ENCODE measurements around the gene INAFM2. TPM values are rescaled to one million over a fixed set of nuclear protein-coding genes. Genes with fewer than 3 reads are reported as not detected.
A peak's percentile ranks its signal among the peaks of the same experiment; 100 is the strongest.

INAFM2 gene
- total RNA-seq, 2 experiments from 2014 or later: 6.8 to 7.0 TPM

DNA sequence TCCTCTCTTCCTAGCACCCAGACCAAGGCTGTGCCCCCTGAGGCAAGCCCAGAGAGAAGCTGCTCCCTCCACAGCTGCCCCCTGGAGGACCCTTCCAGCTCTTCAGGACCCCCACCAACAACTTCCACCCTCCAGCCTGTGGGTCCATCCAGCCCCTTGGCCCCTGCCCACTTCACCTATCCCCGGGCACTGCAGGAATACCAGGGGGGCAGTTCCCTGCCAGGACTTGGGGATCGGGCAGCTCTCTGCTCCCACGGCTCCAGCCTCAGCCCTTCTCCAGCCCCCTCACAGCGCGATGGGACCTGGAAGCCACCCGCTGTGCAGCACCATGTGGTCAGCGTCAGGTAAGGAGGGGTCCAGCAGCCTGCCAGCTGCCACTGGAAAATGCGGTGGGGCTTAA, 40.1 kb downstream of the INAFM2 start:
- no peaks in the 10 kb centered on the region for H3K27me3 ChIP-seq (ENCODE audit: control insufficient read depth in 1 of 2, insufficient read depth in 2 of 2, low read length in 2 of 2)
- TF ChIP-seq CTCF (IDR thresholded peaks at IDR 0.05): no peak
- Mint-ChIP-seq H3K4me3 (no peak overlapping the region), H3K27me3 (no peaks in the 10 kb centered on the region), H3K27ac (no peak overlapping the region), H3K36me3 (ENCODE audit: low read depth) (peaks cover 4% of the 10 kb centered on the region), H3K4me1 (ENCODE audit: low read depth) (peaks cover 23% of the 10 kb centered on the region), H3K9me3 (no peaks in the 10 kb centered on the region)
- DNase-seq (peak in 1 of 14 experiments; percentile 10), ATAC-seq (ENCODE audit: poor library complexity) (no peak)
- H3K36me3 ChIP-seq (ENCODE audit: insufficient read depth, low read length): no peaks in the 10 kb centered on the region
- ChIA-PET CTCF (no interaction called here), POLR2A (no interaction called here)
- H3K4me3 ChIP-seq (ENCODE audit: low read length): no peak overlapping the region
- H3K9me3 ChIP-seq (ENCODE audit: control insufficient read depth in 1 of 2, insufficient read depth in 1 of 2, low read length in 2 of 2): no peaks in the 10 kb centered on the region
- H3K27ac ChIP-seq (ENCODE audit: low read depth in 1 of 2, low read length in 2 of 2): no peak overlapping the region
- peaks cover 38% of the 10 kb centered on the region for H3K4me1 ChIP-seq (ENCODE audit: insufficient read depth, low read length)
- intact Hi-C loops (cut with DNase I, micrococcal nuclease): no loop called here

DNA sequence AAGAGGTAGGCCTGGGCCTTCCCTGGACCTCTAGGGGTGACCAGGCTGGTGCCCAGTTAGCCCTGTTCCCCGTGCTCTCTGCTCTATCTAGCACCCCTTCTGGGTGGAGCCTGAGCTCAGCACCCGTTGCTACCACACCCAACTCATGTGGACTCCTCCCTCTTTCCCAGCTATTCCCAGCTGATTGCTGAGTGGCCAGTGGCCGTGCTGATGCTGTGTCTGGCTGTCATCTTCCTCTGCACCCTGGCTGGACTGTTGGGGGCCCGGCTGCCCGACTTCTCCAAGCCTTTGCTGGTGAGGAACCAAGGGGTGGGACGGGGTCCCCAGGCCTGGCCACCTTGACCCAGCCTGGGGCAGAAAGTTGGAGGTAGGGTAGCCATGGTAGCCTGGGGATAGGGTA, 40.8 kb downstream of the INAFM2 start:
- H3K4me1 ChIP-seq (ENCODE audit: insufficient read depth, low read length): peaks cover 33% of the 10 kb centered on the region
- no peak overlapping the region for H3K27ac Mint-ChIP-seq
- H3K4me3 ChIP-seq (ENCODE audit: low read length): no peak overlapping the region
- ChIA-PET CTCF (no interaction called here), POLR2A (interaction anchor here (0.6 kb wide), 1 partner anchor 37 kb away, joined by 6 read pairs; no protein-coding TSS in a partner anchor)
- no peaks in the 10 kb centered on the region for H3K27me3 Mint-ChIP-seq
- H3K36me3 ChIP-seq (ENCODE audit: insufficient read depth, low read length): no peaks in the 10 kb centered on the region
- H3K4me3 Mint-ChIP-seq: no peak overlapping the region
- H3K27me3 ChIP-seq (ENCODE audit: control insufficient read depth in 1 of 2, insufficient read depth in 2 of 2, low read length in 2 of 2): no peaks in the 10 kb centered on the region
- H3K9me3 Mint-ChIP-seq: no peaks in the 10 kb centered on the region
- DNase-seq (peak in 1 of 14 experiments; percentile 6), ATAC-seq (ENCODE audit: poor library complexity) (no peak)
- no peaks in the 10 kb centered on the region for H3K9me3 ChIP-seq (ENCODE audit: control insufficient read depth in 1 of 2, insufficient read depth in 1 of 2, low read length in 2 of 2)
- H3K27ac ChIP-seq (ENCODE audit: low read depth in 1 of 2, low read length in 2 of 2): no peak overlapping the region
- TF ChIP-seq CTCF (IDR thresholded peaks at IDR 0.05): no peak
- H3K36me3 Mint-ChIP-seq (ENCODE audit: low read depth): peaks cover 4% of the 10 kb centered on the region
- peaks cover 21% of the 10 kb centered on the region for H3K4me1 Mint-ChIP-seq (ENCODE audit: low read depth)
- intact Hi-C loops (cut with DNase I, micrococcal nuclease): no loop called here

DNA sequence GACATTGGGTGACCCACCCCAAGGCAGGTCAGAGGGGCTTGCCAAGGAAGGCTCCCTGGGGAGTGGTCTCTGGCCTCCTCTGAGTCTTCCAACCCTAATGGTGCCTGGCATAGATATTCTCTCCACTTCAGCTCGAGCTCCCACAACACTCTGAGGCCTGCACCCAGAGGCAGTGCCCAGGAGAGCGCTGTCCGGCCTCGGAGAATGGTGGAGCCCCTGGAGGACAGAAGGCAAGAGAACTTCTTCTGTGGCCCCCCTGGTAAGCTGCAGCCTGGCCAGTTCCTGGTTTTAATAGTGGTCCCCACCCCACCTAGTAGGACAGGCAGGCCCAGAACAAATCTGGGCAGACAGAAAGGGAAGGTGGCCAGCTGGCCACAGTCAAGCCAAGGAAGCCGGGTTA, 41.5 kb downstream of the INAFM2 start:
- Mint-ChIP-seq H3K4me1 (ENCODE audit: low read depth) (peaks cover 17% of the 10 kb centered on the region), H3K4me3 (peak overlapping the region; percentile 54), H3K36me3 (ENCODE audit: low read depth) (peaks cover 4% of the 10 kb centered on the region), H3K27me3 (no peaks in the 10 kb centered on the region), H3K9me3 (no peaks in the 10 kb centered on the region), H3K27ac (no peak overlapping the region)
- POLR2A ChIA-PET: interaction anchor here (1.0 kb wide), 1 partner anchor 40 kb away, joined by 7 read pairs; the partner anchor contains the start of gene IVD
- Histone ChIP-seq H3K4me3 (ENCODE audit: low read length) (no peak overlapping the region), H3K27me3 (ENCODE audit: control insufficient read depth in 1 of 2, insufficient read depth in 2 of 2, low read length in 2 of 2) (no peaks in the 10 kb centered on the region), H3K9me3 (ENCODE audit: control insufficient read depth in 1 of 2, insufficient read depth in 1 of 2, low read length in 2 of 2) (no peaks in the 10 kb centered on the region), H3K4me1 (ENCODE audit: insufficient read depth, low read length) (peaks cover 33% of the 10 kb centered on the region), H3K36me3 (ENCODE audit: insufficient read depth, low read length) (no peaks in the 10 kb centered on the region), H3K27ac (ENCODE audit: low read depth in 1 of 2, low read length in 2 of 2) (no peak overlapping the region)
- intact Hi-C loops (cut with DNase I, micrococcal nuclease): no loop called here
- no peak for ATAC-seq (ENCODE audit: poor library complexity)
- no peak for TF ChIP-seq CTCF (IDR thresholded peaks at IDR 0.05)
- DNase-seq: no peak
- CTCF ChIA-PET: no interaction called here
